Measurements from ENCODE around the gene SIRPB2. TPM values are rescaled to one million over a fixed set of nuclear protein-coding genes. Genes with fewer than 3 reads are reported as not detected.

SIRPB2 gene
- total and polyA plus RNA-seq, 10 of the 15 experiments (the other 5 are each of a cell fraction or from before 2014, with no cell fraction given): not detected

- Histone ChIP-seq H3K79me2 (ENCODE audit: control insufficient read depth, insufficient read depth, low read length) (peaks cover 19% of the 10 kb centered on the region), H3K4me3 (peak overlapping the region; percentile 93), H2AFZ (ENCODE audit: control insufficient read depth, low read depth, low read length) (peak overlapping the region; percentile 21; the same call in 1 of the 2 replicates), H3K4me1 (ENCODE audit: control insufficient read depth, insufficient read depth, low read length) (peaks cover 25% of the 10 kb centered on the region), H3K36me3 (ENCODE audit: control insufficient read depth in 2 of 2, insufficient read depth in 2 of 2, low read length in 1 of 2) (peaks cover 0 to 4% of the 10 kb centered on the region in 2 experiments; a peak in 1 of 4 replicates), H3K27ac (ENCODE audit: control insufficient read depth, insufficient read depth) (no peak overlapping the region), H3K9me3 (replicated peaks; ENCODE audit: control insufficient read depth, insufficient read depth, low read length) (no peaks in the 10 kb centered on the region), H3K27me3 (replicated peaks in 1 of 2; ENCODE audit: control insufficient read depth in 2 of 2, insufficient read depth in 2 of 2, low read length in 1 of 2) (no peaks in the 10 kb centered on the region; a peak in 1 of 4 replicates), H4K20me1 (ENCODE audit: control insufficient read depth, insufficient read depth) (peaks cover 6% of the 10 kb centered on the region), H3K9ac (ENCODE audit: control insufficient read depth, insufficient read depth, low read length) (peak overlapping the region; percentile 74; the same call in 1 of the 2 replicates), H3K4me2 (ENCODE audit: control insufficient read depth, insufficient read depth) (peak overlapping the region; percentile 82)
- intact Hi-C loops (cut with micrococcal nuclease; ENCODE audit: unreplicated experiment): loop anchor here (2.0 kb wide), 1 partner anchor 37 kb away; no protein-coding TSS in a partner anchor
- in situ Hi-C loops (cut with MboI): no loop called here
- FAIRE-seq: peak; percentile 31
- ChIA-PET SMC1A (ENCODE audit: uncharacterized antibody, unreplicated experiment) (interaction anchor here (0.9 to 1.7 kb wide), 8 partner anchors 21 to 136 kb away, joined by 3 to 6 read pairs (median 4); partner anchors contain the start of gene SDCBP2), POLR2A (interaction anchor here (1.4 kb wide), 1 partner anchor 38 kb away, joined by 3 read pairs; no protein-coding TSS in a partner anchor), RAD21 (ENCODE audit: unreplicated experiment) (interaction anchor here (0.7 to 3.9 kb wide), 4 partner anchors 27 to 68 kb away, joined by 3 to 20 read pairs (median 4); no protein-coding TSS in a partner anchor), CTCF (interaction anchor here (0.8 to 4.8 kb wide), 8 partner anchors 9 to 292 kb away, joined by 3 to 54 read pairs (median 4); no protein-coding TSS in a partner anchor)
- no peak for ATAC-seq
- 50% methylated on average over 12 of the region's 12 CpGs for WGBS (ENCODE audit: insufficient coverage, insufficient replicate concordance, low lambda C conversion rate, missing lambda C conversion rate)
- DNase-seq (ENCODE audit: low read depth, low spot score): no peak
- BruUV-seq (replicated peaks): no TSS peak
- no peak for TF ChIP-seq SIN3A (IDR thresholded peaks at IDR 0.05; ENCODE audit: low read depth, low read length)
- no peak for TF ChIP-seq POLR2AphosphoS2 (IDR thresholded peaks at IDR 0.05; ENCODE audit: low read depth, low read length)
- TF ChIP-seq ZBTB11 (CRISPR knock-in tag; IDR thresholded peaks at IDR 0.05): no peak
- no peak for TF ChIP-seq NFIC (IDR thresholded peaks at IDR 0.05; ENCODE audit: low read depth, low read length)
- TF ChIP-seq POLR2AphosphoS5 (IDR thresholded peaks at IDR 0.05; ENCODE audit: low read length): no peak
- TF ChIP-seq MEF2A (IDR thresholded peaks at IDR 0.05; ENCODE audit: insufficient read depth, low read depth, low read length): no peak
- no peak for TF ChIP-seq CBX5 (IDR thresholded peaks at IDR 0.05; ENCODE audit: low read depth)
- TF ChIP-seq WRNIP1 (IDR thresholded peaks at IDR 0.05; ENCODE audit: borderline replicate concordance, low read depth, low read length): no peak
- TF ChIP-seq NBN (IDR thresholded peaks at IDR 0.05): no peak
- TF ChIP-seq ATF3 (IDR thresholded peaks at IDR 0.05; ENCODE audit: borderline replicate concordance, extremely low read depth, low read depth, low read length): no peak
- TF ChIP-seq FOXK2 (IDR thresholded peaks at IDR 0.05): no peak
- TF ChIP-seq CUX1 (IDR thresholded peaks at IDR 0.05; ENCODE audit: insufficient replicate concordance, low read depth, low read length): no peak
- no peak for TF ChIP-seq MYC (IDR thresholded peaks at IDR 0.05; ENCODE audit: insufficient read depth, insufficient read length, insufficient replicate concordance, low read length, severe bottlenecking)
Measured at GRCh38 chr20:1465470-1466210, 25.6 kb downstream of the SIRPB2 start.

Data from GM12878 (cell line).